ENCODE measurements around the gene SNAP91.
"Not testable (repeated sequence)": the region's sequence is repeated elsewhere in the genome, so short reads cannot be mapped to it uniquely, and the experiment has no call there.

Gene SNAP91

DNA sequence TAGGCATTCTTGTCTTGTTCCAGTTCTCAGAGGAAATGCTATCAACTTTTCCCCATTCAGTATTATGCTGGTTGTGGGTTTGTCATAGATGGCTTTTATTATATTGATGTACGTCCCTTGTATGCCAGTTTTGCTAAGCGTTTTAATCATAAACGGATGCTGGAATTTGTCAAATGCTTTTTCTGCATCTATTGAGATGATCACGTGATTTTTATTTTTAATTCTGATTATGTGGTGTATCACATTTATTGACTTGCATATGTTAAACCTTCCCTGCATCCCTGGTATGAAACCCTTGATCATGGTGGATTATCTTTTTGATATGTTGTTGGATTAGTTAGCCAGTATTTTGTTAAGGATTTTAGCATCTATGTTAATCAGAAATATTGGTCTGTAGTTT, 79.0 kb downstream of the SNAP91 start:
- DNase-seq = not testable (repeated sequence)

GRCh38 chr6:83615025-83615999, 93.6 kb downstream of the SNAP91 start:
- no peak for DNase-seq

DNA sequence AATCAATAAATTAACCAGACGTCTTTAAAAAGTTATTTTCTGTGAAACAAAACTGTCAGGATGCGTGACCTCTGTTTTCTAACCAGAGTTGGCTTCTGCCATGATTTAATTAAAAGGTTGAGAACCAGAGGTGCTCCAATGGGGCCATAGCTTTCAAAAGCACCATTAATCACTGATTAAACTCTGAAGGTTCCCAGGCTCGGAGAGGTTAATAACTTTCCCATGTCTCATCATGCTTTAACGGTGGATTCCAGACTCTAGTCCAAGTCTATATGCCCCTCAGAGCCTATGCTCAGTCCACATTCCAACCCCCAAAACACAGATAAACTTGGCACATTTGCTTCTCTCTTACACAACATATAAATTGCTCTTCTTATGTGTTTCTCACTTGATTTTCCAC, 95.5 kb downstream of the SNAP91 start:
- no peak for DNase-seq

GRCh38 chr6:83609248-83609647, 99.7 kb downstream of the SNAP91 start:
- no peak for DNase-seq

DNA sequence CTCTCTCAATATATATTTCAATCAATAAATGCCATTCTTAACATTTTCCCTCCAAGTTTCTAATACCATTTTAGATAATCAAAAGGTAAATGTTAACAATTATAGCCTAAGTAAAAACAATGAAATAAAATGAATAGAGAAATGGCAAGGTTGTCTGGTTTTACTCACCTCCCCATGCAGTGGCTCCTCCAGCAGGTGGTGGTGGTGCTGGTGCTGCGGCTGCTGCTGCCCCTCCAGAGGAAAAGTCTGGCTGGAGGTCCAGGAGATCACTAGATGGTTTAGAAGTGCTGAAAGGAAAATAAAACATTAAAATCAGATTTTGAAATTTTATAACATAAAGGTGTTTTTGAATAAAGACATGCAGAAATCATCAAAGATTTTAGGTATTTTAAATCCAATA, 103.4 kb downstream of the SNAP91 start:
- no peak for DNase-seq

GRCh38 chr6:83603551-83603950, 105.3 kb downstream of the SNAP91 start:
- DNase-seq = no peak

GRCh38 chr6:83601119-83601518, 107.8 kb downstream of the SNAP91 start:
- DNase-seq = no peak

DNA sequence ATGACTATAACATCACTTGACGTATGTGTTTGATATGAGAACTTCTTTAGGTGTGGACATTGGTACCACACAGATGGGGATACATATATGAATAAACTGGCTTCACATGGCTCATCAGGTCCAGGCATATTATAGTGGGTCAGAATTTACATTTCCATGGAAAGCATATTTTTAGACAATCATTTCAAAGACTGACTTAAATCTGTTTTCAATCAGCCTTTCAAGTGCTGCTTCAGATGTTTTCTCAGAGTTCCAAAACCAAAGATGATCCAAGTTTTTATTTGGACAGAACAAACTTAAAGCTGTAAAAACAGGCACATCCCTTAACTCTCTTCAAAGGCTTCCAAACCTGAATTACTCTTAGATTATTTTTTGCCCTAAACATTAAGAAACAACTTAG, 108.4 kb downstream of the SNAP91 start:
- DNase-seq = no peak

- no peak for DNase-seq
These were observed 111.4 kb downstream of the SNAP91 start for GRCh38 chr6:83597511-83597910.

DNA sequence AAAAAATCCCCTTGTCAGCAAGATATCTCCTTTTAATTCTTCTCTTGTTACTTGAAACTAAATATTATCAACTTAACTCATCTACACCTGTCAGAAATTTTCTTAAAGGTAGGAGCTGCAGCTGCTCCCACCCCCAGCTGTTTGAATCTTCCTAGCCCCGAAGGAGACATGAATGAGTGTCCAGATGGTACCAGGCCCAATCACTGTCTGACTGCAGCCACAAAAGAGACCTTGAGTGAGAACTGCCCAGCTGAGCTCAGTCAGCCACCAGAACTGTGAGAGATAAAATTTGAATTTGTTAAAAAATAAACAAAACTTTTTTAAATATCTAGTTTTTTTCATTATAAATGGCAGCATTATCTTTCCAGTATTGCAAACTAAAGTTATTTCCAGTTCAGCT, 111.8 kb downstream of the SNAP91 start:
- DNase-seq = no peak

DNA sequence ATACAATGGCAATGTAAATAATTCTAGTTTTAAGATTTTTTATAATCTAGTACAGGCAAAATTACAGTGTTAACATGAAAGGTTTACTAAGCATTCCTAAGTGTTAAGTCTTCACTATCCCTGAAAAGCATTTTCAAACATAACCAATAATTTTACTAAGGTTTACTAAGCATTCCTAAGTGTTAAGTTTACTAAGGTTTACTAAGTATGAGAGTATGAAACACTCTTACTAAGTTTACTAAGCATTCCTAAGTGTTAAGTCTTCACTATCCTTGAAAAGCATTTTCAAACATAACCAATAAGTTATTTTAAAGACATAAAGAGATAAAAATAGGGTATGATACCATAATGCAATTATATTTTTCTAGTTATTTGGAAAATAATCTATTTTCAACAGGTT, 114.0 kb downstream of the SNAP91 start:
- DNase-seq = no peak

- no peak for DNase-seq
These were observed 115.5 kb downstream of the SNAP91 start for GRCh38 chr6:83593395-83593785.

GRCh38 chr6:83592770-83593394, 116.0 kb downstream of the SNAP91 start:
- no peak for DNase-seq

DNA sequence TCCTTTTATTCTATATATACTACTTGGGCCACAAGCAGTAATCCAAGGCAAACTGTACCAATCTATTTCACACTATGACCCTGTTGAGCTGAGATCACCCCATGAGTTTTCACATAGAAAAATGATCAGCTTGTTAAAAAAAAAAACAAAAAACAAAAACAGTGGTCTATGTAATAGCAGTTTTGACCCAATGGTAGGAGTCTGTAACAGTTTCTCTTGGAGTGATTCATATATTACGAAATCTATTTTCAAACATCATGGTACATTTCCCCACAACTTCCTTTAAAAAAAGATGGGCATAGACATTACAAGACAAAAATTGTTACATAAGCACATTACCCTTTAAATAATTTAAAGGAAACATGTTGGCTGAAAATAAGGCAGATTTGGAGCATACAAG, 118.5 kb downstream of the SNAP91 start:
- DNase-seq = no peak

GRCh38 chr6:83589076-83589475, 119.8 kb downstream of the SNAP91 start:
- no peak for DNase-seq

DNA sequence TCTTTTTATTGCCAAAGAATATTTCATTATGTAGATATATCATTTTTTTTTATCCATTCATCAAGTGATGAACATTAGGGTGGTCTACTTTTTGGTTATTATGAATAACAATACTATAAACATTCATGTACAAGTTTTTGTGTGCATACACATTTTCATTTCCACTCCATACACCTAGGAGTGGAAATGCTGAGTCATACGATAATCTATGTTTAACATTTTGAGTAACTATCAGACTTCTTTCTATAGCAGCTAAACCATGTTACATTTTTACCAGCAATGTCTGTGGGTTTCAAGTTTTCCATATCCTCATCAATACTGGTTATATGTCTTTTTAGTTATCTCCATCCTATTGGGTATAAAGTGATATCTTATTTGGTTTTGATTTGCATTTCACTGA, 130.8 kb downstream of the SNAP91 start:
- DNase-seq = no peak

DNA sequence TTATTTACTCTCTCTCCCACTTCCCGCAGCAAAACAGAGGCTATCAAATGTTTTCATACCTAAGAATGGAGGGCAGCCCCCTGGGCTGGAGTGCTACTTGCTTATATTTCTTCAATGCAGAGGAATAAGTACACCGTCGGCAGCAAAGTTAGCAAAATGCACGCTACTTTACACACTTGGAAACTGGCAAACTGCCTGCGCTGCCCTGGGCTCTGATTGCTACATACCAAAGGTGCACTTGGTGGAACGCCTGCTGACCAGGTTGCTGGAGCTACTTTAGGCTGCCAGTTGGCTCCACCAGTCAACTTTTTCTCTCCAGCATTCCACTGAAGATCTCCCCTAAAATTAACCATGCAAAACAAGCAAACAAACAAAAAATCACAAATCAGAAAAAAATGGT, 134.1 kb downstream of the SNAP91 start:
- DNase-seq = no peak

DNA sequence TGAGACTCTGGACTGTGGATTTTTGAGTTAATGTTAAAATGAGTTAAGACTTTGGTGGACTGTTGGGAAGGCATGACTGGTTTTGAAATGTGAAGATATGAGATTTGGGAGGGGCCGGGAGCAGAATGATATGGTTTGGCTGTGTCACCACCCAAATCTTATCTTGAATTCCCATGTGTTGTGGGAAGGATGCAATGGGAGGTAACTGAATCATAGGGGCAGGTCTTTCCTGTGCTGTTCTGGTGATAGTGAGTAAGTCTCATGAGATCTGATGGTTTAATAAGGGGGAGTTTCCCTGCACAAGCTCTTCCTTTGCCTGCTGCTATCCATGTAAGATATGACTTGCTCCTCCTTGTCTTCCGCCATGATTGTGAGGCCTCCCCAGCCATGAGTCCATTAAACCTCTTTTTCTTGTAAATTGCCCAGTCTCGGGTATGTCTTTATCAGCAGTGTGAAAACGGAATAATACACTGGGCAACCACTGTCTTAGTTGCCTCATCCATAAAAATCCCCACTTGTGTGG, 137.2 kb downstream of the SNAP91 start:
- DNase-seq = not testable (repeated sequence)

- DNase-seq = no peak
These were observed 149.9 kb downstream of the SNAP91 start for GRCh38 chr6:83558975-83559374.

GRCh38 chr6:83556871-83557270, 152.0 kb downstream of the SNAP91 start:
- DNase-seq = no peak

DNA sequence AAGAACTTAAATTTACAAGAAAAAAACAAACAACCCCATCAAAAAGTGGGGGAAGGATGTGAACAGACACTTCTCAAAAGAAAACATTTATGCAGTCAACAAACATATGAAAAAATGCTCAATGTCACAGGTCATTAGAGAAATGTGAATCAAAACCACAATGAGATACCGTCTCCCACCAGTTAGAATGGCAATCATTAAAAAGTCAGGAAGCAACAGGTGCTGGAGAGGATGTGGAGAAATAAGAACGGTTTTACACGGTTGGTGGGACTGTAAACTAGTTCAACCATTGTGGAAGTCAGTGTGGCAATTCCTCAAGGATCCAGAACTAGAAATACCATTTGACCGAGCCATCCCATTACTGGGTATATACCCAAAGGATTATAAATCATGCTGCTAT, 157.2 kb downstream of the SNAP91 start:
- not testable (repeated sequence) for DNase-seq

GRCh38 chr6:83550482-83550881, 158.4 kb downstream of the SNAP91 start:
- DNase-seq = not testable (repeated sequence)

- DNase-seq = no peak
These were observed 162.3 kb downstream of the SNAP91 start for GRCh38 chr6:83546636-83547035.

DNA sequence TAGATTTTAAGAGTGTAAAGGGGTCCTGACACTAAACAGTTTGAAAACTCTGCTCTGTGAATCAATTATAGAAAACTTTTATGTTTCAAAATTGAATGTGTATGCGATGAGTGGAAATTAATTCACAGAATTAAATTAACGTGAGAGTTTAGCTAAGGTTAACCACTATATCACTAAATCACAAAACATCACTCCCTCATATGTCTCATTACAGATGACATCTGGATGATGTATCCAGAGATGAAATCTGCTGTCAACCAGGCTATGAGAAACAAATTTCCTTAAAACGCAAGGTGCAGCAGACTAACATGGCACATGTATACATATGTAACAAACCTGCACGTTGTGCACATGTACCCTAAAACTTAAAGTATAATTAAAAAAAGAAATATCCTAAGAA, 169.2 kb downstream of the SNAP91 start:
- DNase-seq = no peak
